ENCODE measurements around the gene SLC9A4.
A peak's percentile ranks its signal among the peaks of the same experiment; 100 is the strongest.

The SLC9A4 gene, protein sequence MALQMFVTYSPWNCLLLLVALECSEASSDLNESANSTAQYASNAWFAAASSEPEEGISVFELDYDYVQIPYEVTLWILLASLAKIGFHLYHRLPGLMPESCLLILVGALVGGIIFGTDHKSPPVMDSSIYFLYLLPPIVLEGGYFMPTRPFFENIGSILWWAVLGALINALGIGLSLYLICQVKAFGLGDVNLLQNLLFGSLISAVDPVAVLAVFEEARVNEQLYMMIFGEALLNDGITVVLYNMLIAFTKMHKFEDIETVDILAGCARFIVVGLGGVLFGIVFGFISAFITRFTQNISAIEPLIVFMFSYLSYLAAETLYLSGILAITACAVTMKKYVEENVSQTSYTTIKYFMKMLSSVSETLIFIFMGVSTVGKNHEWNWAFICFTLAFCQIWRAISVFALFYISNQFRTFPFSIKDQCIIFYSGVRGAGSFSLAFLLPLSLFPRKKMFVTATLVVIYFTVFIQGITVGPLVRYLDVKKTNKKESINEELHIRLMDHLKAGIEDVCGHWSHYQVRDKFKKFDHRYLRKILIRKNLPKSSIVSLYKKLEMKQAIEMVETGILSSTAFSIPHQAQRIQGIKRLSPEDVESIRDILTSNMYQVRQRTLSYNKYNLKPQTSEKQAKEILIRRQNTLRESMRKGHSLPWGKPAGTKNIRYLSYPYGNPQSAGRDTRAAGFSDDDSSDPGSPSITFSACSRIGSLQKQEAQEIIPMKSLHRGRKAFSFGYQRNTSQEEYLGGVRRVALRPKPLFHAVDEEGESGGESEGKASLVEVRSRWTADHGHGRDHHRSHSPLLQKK

GRCh38 chr2:102473020-102473419 is at the start of gene SLC9A4:
Gene SLC9A4, plus strand, starts transcription at chr2:102473226. Its CDS starts 534 bp downstream, at chr2:102473760.
- no peak for DNase-seq

DNA sequence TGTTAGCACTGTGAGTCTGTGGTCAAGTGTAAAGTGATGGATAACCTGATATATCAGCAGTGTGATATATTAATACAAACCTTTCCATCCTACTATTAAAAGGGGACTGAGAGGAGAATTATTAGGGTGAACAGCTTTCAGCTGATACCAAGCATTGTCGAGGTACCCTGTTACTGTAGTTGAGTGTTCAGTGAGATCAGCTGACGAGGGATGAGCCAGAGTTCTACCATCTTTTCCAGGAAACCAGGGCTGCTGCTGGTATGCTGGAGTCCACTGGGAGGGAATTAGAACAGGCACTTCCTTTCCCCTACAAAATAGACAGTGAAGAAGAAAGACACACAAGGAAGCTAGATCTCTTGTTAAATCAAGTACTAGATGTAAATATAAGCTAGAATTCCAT is 49.7 kb upstream of the SLC9A4 start:
- no peak for DNase-seq

- no peak for DNase-seq
Measured at GRCh38 chr2:102424754-102425153, 48.3 kb upstream of the SLC9A4 start.

DNA sequence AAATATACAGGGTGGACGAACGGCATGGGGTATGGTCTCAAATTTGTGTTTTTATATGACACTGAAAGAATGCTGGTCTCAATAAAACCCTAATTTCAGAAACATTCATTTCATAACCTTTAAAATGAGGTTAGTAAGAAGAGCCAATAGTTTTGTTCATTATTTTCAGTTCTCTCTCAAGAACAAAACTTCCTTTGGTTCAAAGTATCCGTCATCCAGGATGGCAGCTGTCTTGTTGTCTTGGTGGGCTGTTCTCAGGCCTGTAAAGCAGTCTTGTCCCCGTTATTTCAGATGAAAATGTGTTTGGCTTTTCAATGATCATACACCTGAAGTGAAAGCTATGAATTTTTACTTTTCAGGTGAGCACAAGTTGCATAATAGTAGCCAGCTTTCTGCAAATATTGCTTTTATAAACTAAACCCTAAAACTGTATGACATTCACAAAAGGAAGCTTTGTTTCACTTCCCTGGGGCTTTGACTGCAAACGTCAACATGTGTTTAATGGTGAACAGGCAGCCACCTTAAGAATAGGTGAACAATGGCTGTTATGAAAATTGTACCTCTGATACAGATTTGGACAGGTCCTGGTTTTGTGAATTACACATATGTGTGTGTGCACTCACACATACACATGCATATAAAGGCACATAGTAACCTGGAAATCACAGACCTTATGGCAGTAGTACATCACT is 47.4 kb upstream of the SLC9A4 start:
- DNase-seq = no peak

DNA sequence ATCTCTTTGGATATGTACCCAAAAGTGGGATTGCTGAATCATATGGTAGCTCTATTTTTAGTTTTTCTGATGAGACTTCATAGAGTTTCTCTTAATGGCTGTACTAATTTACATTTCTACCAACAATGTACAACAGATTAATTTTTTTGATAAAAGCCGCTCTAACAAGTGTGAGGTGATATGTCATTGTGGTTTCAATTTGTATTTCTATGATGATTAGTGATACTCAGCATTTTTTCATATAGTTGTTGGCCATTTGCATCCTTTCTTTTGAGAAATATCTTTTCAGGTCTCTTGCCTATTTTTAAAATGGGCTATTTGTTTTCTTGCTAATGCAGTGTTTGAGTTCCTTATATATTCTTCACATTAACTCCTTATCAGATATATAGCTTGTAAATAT is 45.8 kb upstream of the SLC9A4 start:
- DNase-seq = no peak

GRCh38 chr2:102428573-102428972 is 44.5 kb upstream of the SLC9A4 start:
- DNase-seq = no peak

- DNase-seq = no peak
Measured at GRCh38 chr2:102432386-102432785, 40.6 kb upstream of the SLC9A4 start.

DNA sequence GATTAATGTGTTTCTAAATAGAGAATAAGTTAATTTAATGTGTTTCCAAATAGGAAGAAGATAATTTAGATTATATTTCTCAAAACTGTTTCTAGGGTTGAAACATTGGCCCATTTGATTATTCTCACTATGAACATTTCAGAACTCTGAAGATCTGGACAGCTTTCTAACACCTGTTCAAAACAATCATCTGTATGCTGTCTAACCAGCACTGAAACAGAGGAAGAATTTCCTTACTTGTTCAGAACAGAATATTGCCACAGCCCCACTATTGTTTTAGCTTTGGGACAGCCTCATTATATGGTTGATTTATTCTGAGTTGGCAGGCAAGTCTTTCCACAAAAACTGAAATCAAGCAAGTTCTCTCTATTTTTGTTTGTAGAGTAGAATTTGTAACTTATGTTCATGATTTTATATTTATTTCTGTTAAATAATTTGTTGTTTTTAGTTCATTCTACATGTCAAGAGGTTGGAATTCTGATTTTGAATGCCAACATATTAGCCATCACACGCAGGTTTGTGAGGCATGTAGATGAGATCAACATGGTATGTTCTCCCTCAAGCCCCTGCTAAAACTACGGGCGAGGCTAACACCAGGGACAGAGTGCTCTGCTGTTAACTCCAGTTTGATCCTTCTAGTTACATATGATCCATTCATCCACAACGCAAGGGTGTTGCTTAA is 38.9 kb upstream of the SLC9A4 start:
- DNase-seq = no peak

DNA sequence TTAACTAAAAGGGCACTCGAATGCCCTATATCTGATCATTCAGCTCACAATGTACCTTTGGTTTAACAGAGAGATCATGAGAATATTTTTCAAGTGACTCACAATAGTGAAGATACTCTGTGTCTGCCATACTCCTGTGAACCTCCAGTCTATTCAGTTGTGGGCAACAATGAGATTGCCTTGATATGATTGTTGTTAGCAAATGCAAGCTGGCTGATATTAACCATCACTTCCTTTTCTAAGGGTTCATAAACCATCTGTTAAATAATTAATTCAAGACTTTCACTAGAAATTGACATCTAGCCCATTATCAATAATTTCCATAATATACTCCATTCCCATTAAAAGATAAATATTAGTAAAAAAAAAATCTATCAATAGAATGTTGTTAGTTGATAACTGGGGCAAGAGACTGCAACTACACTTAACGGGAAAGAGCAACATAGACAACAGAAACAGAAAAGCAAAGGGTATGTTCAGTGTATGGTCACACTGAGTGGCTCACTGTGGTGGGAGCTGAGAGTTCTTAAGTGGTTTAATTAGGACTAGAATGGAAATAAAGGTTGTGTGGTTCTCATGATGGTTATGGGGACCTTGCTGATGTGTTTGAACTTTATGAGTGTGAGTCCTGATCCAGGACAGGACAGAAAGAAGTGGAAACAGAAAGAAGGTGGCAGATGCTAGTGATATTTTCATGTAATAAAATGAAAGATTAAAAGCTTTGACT is 38.2 kb upstream of the SLC9A4 start:
- DNase-seq = no peak

DNA sequence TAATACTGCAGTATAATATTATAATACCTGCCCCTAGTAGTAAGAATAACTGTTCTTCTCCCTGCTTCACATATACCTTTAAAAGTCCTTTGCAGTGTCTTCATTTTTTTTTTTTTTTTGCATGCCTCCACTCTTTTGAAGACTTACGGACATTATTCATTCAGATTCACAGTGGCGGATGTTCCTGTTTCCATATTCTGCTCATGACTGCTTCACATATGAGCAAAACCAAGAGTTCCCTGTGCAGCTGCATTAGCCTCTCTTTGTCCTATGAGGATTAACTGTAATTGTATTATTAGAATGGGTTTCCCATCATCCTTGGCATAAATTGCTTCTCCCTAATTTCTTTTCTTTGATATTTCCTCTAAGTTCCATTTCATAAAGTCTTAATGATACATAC is 37.3 kb upstream of the SLC9A4 start:
- DNase-seq = no peak

DNA sequence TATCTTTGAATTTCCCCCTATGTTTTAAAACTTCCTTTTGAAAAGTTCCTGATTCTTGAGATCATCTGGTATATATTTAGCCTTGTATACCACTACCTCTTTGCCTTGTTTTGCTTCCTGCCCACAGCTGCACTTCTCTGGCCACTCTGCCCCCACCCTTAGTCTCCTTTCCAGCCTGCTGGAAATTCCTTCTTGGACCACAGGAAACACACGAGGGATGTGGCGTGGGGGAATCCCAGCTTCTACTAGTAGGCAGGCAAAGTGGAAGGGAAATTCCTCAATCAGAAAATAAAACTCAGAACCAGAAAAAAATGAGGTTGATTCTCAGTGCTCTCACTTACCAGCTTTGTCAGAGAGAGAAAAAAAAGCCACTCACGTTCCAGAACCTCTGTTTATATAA is 36.7 kb upstream of the SLC9A4 start:
- DNase-seq = peak; percentile 60

DNA sequence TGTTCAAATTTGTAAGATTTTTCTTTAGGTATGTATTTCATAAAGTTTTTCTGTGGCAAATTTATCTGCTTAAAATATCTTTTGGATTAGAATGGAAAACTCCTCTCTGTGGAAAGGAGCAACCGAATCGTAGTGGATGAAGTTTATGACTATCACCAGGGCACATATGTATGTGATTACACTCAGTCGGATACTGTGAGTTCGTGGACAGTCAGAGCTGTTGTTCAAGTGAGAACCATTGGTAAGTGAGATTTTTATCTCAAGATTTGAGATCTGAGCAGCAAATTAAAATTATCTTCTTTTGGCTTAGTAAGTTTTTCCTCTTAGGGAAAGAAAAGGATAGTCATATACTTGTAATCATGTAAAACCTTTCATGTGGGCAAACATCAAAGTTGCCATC is 35.9 kb upstream of the SLC9A4 start:
- DNase-seq = no peak

- no peak for DNase-seq
Measured at GRCh38 chr2:102438111-102438510, 34.9 kb upstream of the SLC9A4 start.

DNA sequence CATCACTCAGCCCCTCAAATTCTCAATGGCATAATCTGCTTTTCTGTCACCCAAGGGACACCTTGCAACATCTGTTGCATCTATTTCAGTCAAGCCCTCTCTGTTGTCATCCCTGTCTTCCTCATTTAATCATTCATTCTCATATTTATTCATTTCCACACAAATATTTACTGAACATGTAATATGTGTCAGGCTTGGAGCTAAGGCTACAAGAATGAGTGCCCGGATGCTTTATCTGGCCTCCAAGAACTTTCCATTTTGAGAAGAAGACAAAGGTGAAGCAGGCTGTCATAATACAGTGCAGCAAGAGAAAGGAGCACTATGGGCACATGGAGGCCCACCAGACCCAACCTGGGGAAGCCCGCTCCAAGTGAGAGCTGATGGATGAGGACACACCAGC is 34.4 kb upstream of the SLC9A4 start:
- no peak for DNase-seq

- no peak for DNase-seq
Measured at GRCh38 chr2:102439065-102439695, 33.8 kb upstream of the SLC9A4 start.

DNA sequence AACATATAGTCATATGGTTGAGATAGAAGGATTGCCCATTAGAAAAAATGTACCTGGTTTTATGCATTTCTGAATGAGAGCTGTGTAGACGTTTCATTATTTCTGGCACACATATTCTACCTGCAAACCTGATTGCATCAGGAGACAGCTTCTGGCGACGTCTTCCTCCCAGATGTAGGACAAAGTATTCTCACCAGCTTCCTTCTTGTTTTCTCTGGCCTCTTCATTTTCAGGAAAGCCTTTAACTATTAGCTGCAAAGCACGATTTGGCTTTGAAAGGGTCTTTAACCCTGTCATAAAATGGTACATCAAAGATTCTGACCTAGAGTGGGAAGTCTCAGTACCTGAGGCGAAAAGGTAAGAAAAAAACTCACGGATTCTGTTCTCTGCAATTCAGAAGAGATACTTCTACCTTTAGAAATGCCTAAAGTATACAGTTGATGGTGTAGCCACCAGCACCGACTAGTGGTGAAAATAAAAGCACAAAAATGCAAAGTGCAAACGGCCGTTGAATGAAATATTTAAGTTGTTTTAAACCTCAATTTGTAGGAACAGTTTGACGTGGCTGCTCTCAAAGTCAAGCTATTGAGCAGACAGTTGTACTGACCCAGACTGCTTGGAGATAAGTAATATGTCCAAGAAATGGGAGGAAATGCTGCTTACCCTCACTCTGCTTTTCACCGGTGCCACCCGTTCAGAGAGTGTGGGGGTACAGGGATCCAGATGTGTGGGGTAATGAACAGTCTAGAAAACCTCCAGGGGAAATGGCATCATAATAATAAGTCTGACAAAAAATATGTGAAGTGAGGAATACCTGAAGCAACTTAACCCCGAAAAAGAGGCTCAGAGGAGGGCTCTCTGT is 29.8 kb upstream of the SLC9A4 start:
- DNase-seq = no peak

DNA sequence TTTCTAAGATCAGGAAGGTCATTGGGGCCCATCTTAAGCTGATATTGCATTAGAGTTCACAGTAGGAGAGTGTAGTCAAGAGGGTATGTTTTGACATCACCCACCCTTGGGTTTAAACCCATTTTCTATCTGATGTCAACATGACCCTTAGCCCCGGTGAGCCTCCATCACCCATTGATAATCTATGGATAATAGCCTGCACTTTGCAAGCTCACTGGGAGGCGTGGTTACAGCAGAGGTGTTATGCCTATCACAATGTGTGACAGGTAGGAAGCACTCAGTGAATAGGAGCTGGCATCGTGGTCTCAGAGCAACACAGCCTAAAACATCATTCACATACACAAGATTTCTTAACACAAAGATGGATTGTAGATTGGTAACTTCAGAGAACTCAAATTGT is 28.8 kb upstream of the SLC9A4 start:
- no peak for DNase-seq

GRCh38 chr2:102446936-102447335 is 26.1 kb upstream of the SLC9A4 start:
- no peak for DNase-seq

DNA sequence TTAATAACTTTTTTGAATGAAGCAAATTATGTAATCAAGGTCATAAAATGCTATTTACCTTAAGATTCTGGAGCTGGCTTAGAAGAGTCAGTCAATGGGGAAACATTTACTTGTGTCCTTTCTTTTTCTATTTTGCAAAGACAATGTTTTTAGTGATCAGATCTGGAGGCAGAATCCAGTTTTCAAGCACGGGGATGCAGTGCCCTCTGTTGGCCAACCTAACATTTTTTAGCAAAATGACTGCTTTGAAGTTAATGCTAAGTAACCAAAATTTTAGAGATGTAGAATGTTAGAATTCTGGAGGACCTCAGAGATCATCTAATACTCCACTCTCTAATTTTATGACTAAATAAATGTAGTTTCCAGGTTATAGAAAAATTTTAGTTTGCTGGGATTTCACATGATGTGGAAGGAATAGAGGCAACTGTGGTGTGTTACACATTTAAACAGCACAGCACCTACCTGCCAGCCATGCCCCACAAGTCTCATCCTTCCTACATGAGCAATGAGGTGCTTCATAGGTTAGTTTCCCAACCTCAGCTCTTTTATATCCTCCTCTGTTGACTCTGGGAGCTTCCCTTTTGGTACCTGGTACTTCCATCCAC is 23.6 kb upstream of the SLC9A4 start:
- DNase-seq = no peak

GRCh38 chr2:102451968-102452367 is 21.1 kb upstream of the SLC9A4 start:
- DNase-seq = no peak
